HEK293T (cell line): ENCODE measurements around the gene NR4A2.

Experiments
- CTCF ChIA-PET: fragments of 350-600 bp; formaldehyde crosslinking; extraction: SDS; loops from one replicate; lab custom pipeline; 2021; ENCODE audit warnings: antibody characterized with exemption, inconsistent platforms; lab: Yijun Ruan, JAX
- POLR2A ChIA-PET: fragments of 350-600 bp; formaldehyde crosslinking; extraction: SDS; loops from one replicate; lab custom pipeline; 2020; ENCODE audit warnings: antibody characterized with exemption, inconsistent platforms; lab: Yijun Ruan, JAX
- DNase-seq: peaks from one replicate; pipeline ENCODE4 v3.0.0; 2012; ENCODE audit warnings: mixed read lengths; ENCODE audit errors: extremely low spot score
- ARNT ChIP-seq: fragments of 450-650 bp; IDR thresholded peaks from 2 replicates; pipeline ENCODE4 v1.6.1; 2017; ENCODE audit warnings: mild to moderate bottlenecking
- BHLHE40 ChIP-seq: fragments of 450-650 bp; IDR thresholded peaks from 2 replicates; pipeline ENCODE4 v1.6.1; 2016; ENCODE audit warnings: mild to moderate bottlenecking, moderate library complexity, borderline replicate concordance
- CTBP1 ChIP-seq: fragments of 450-650 bp; IDR thresholded peaks from 2 replicates; pipeline ENCODE4 v1.6.1; 2016; ENCODE audit warnings: borderline replicate concordance
- ELF4 ChIP-seq: fragments of 450-650 bp; IDR thresholded peaks from 2 replicates; pipeline ENCODE4 v1.6.1; 2017; ENCODE audit warnings: antibody characterized with exemption
- FOXA1 ChIP-seq: fragments of 450-650 bp; IDR thresholded peaks from 2 replicates; pipeline ENCODE4 v1.6.1; 2016; ENCODE audit warnings: mild to moderate bottlenecking
- FOXK2 ChIP-seq: fragments of 450-650 bp; IDR thresholded peaks from 2 replicates; pipeline ENCODE4 v1.6.1; 2016; ENCODE audit warnings: mild to moderate bottlenecking
- FOXM1 ChIP-seq: fragments of 450-650 bp; IDR thresholded peaks from 2 replicates; pipeline ENCODE4 v1.6.1; 2017; ENCODE audit warnings: mild to moderate bottlenecking, borderline replicate concordance
- HDGF ChIP-seq: fragments of 450-650 bp; IDR thresholded peaks from 2 replicates; pipeline ENCODE4 v1.6.1; 2017; ENCODE audit warnings: antibody characterized with exemption, borderline replicate concordance
- L3MBTL2 ChIP-seq: fragments of 450-650 bp; conservative IDR thresholded peaks from 2 replicates; pipeline ENCODE4 v1.6.1; 2016; ENCODE audit warnings: mild to moderate bottlenecking
- LEF1 ChIP-seq: fragments of 450-650 bp; IDR thresholded peaks from 2 replicates; pipeline ENCODE4 v1.6.1; 2017; ENCODE audit warnings: mild to moderate bottlenecking, borderline replicate concordance
- NFRKB ChIP-seq: fragments of 450-650 bp; IDR thresholded peaks from 2 replicates; pipeline ENCODE4 v1.6.1; 2016; ENCODE audit warnings: mild to moderate bottlenecking, moderate library complexity
- SP1 ChIP-seq: fragments of 450-650 bp; IDR thresholded peaks from 2 replicates; pipeline ENCODE4 v1.6.1; 2017
- SUZ12 ChIP-seq: fragments of 450-650 bp; IDR thresholded peaks from 2 replicates; pipeline ENCODE4 v1.6.1; 2016; ENCODE audit warnings: mild to moderate bottlenecking
- TARDBP ChIP-seq: fragments of 450-650 bp; IDR thresholded peaks from 2 replicates; pipeline ENCODE4 v1.6.1; 2016
- ZNF384 ChIP-seq: fragments of 450-650 bp; IDR thresholded peaks from 2 replicates; pipeline ENCODE4 v1.6.1; 2016
- TF ChIP-seq, protein P1 (sequence below): fragments of 450-650 bp; IDR thresholded peaks from 2 replicates; pipeline ENCODE4 v1.6.1; 2016

NR4A2 gene

GRCh38 chr2:156342254-156343095, 10.0 kb upstream of the NR4A2 start:
- POLR2A ChIA-PET, result interaction anchor here (0.9 to 1.5 kb wide), 5 partner anchors 8 to 74 kb away, joined by 3 to 5 read pairs (median 4); no protein-coding TSS in a partner anchor

GRCh38 chr2:156341452-156342253, 9.1 kb upstream of the NR4A2 start:
- CTCF ChIA-PET, result no interaction called here
- peak; percentile 94 for TF ChIP-seq L3MBTL2
- no peak for TF ChIP-seq FOXK2
- TF ChIP-seq CTBP1, result 0 out of 2 replicates have a peak, but pooled peaks have one; percentile 8
- DNase-seq, result peak; percentile 56
- POLR2A ChIA-PET, result interaction anchor here (0.6 to 2.0 kb wide), 15 partner anchors 9 to 248 kb away, joined by 3 to 11 read pairs (median 4); partner anchors contain the start of gene NR4A2

More at GRCh38 chr2:156342254-156343095, 10.0 kb upstream of the NR4A2 start:
- peak; percentile 87 for DNase-seq
- TF ChIP-seq FOXM1 (no peak), LEF1 (no peak), ARNT (no peak), L3MBTL2 (peak; percentile 70), SP1 (no peak), BHLHE40 (no peak), SUZ12 (no peak)
- TF ChIP-seq, protein P1, sequence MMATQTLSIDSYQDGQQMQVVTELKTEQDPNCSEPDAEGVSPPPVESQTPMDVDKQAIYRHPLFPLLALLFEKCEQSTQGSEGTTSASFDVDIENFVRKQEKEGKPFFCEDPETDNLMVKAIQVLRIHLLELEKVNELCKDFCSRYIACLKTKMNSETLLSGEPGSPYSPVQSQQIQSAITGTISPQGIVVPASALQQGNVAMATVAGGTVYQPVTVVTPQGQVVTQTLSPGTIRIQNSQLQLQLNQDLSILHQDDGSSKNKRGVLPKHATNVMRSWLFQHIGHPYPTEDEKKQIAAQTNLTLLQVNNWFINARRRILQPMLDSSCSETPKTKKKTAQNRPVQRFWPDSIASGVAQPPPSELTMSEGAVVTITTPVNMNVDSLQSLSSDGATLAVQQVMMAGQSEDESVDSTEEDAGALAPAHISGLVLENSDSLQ, result peak; percentile 82
- CTCF ChIA-PET, result no interaction called here

DNA sequence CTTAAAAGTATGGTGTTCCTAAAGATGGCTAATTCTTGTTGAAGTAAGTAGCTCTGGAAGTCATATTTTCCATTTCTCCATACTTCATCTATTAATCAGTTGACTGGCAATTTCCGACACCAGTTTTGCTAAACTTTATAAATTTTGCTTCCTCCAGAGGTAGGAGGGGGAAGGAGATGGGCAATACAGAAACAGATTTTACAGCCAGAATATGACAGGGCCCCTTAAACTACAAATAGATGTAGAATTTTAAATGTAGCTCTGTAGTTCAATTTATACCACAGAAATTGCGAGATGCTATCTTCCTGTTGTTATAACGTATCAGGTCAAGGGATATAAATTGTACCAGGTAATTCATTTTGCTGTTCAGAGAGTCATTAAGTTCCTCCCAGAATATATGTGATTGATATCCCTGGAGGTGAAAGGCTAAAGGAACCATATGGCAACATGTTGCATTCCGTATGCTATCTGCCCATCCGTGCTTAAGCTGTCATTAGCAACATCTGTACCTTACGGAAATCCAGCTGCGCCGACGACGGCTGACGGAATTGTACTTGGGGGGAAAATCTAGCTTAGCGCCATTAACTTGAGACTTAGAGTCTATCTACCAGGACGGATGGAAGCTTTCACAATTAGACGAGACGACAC, 8.4 kb upstream of the NR4A2 start:
- no peak for DNase-seq
- ChIA-PET CTCF (no interaction called here), POLR2A (interaction anchor here (0.6 to 2.0 kb wide), 12 partner anchors 9 to 248 kb away, joined by 3 to 11 read pairs (median 4); partner anchors contain the start of gene NR4A2)
- TF ChIP-seq HDGF, result no peak
- TF ChIP-seq CTBP1, result 0 out of 2 replicates have a peak, but pooled peaks have one; percentile 24
- TF ChIP-seq, protein P1, result peak; percentile 42; the same call in 1 of the 2 replicates

DNA sequence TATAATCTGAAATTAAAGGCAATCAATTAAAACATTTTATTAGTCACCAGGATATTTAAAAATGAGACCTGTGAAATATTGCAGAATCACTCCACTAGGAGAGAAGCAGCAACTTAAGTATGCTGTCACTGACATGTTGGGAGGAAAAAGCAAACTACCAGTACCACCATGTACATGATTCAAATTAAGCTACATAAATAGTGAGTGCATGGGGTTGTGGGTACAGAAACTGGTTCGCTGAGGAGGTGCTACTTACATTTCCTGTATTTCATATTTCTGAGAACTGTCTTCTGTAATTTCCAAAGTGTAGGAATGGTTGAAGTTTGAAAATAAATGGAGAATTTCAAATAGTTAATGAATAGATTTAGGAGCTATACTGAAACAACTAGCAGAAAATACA, 7.9 kb upstream of the NR4A2 start:
- ChIA-PET POLR2A (interaction anchor here (1.0 to 2.0 kb wide), 7 partner anchors 9 to 249 kb away, joined by 3 to 11 read pairs (median 5); partner anchors contain the start of gene NR4A2), CTCF (no interaction called here)
- no peak for DNase-seq
- TF ChIP-seq, protein P1, result no peak
- TF ChIP-seq CTBP1 (no peak), FOXA1 (no peak), ZNF384 (no peak), FOXK2 (no peak), SUZ12 (no peak), NFRKB (no peak), ARNT (no peak), L3MBTL2 (no peak), FOXM1 (no peak), ELF4 (no peak)

- POLR2A ChIA-PET, result interaction anchor here (1.4 to 2.0 kb wide), 2 partner anchors 10 to 57 kb away, joined by 3 to 4 read pairs; no protein-coding TSS in a partner anchor
Observed at GRCh38 chr2:156339865-156340264, 7.3 kb upstream of the NR4A2 start.

DNA sequence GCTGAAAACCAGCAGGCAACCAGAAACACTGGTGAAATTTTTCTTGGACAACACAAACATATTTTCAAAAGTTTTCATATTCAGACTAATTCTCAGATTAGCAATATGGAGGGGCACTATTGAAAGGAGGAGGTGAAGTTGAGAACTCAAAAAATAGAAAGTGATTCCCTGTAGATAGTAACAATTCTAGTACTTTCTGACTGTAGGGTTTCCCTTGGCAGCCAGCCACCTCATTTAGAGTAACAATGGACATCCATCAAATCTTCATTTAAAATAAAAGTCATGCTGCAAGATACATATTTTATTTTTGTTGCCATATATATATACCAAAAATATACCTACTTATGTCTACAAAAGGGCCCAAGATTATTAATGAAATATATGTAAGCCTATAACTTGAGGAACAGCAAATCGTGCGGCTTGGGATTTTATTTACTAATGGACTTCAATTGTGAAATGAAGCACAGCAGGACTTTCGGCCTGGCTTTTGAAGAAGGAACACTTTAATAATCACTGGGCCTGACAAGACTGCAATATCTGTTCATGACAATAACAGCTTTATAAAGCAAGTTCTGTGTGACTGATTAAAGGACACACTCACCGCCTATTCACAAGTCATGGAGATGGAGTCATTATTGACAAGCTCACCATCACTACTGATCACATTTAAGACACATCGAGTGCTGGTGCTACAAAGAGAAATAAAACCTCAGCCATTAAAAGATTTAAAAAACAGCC, 6.8 kb upstream of the NR4A2 start:
- CTCF ChIA-PET, result interaction anchor here (0.7 kb wide), 1 partner anchor 461 kb away, joined by 3 read pairs; no protein-coding TSS in a partner anchor
- POLR2A ChIA-PET, result no interaction called here
- no peak for TF ChIP-seq HDGF
- TF ChIP-seq, protein P1, result peak; percentile 15; the same call in 1 of the 2 replicates
- no peak for DNase-seq

More at GRCh38 chr2:156339865-156340264, 7.3 kb upstream of the NR4A2 start:
- CTCF ChIA-PET, result no interaction called here
- DNase-seq, result no peak
- TF ChIP-seq FOXA1 (no peak), TARDBP (no peak), ELF4 (no peak), NFRKB (no peak), FOXK2 (no peak)
